H9 (cell line): ENCODE measurements around the gene NPAS2. TPM values are rescaled to one million over a fixed set of nuclear protein-coding genes. Genes with fewer than 3 reads are reported as not detected.

Experiments used
- DNase-seq: peaks from one replicate; pipeline ENCODE4 v3.0.0-alpha.2; 2017
- H2AFZ ChIP-seq: one replicate; pipeline ENCODE4 v1.6.1; 2013; ENCODE audit warnings: mild to moderate bottlenecking, low read length, control low read depth, moderate library complexity
- H2AK5ac ChIP-seq: 2 replicates; pipeline ENCODE4 v1.6.1; 2013; ENCODE audit warnings: low read length, control low read depth, mixed read lengths; ENCODE audit not compliant: insufficient read length
- H2BK120ac ChIP-seq: one replicate; pipeline ENCODE4 v1.6.1; 2013; ENCODE audit warnings: low read depth, mild to moderate bottlenecking, low read length, control low read depth, inconsistent platforms; ENCODE audit not compliant: poor library complexity, severe bottlenecking
- H2BK12ac ChIP-seq: 2 replicates; pipeline ENCODE4 v1.6.1; 2013; ENCODE audit warnings: low read length, control low read depth, mixed read lengths, low read depth; ENCODE audit not compliant: insufficient read length
- H2BK15ac ChIP-seq: 2 replicates; pipeline ENCODE4 v1.6.1; 2013; ENCODE audit warnings: low read depth, low read length, control low read depth
- H2BK20ac ChIP-seq: one replicate; pipeline ENCODE4 v1.6.1; 2013; ENCODE audit warnings: low read depth, mild to moderate bottlenecking, low read length, control low read depth, inconsistent platforms; ENCODE audit not compliant: poor library complexity, severe bottlenecking
- H2BK5ac ChIP-seq: 2 replicates; pipeline ENCODE4 v1.6.1; 2013; ENCODE audit warnings: low read length, control low read depth, mixed read lengths; ENCODE audit not compliant: insufficient read length
- H3K14ac ChIP-seq: 2 replicates; pipeline ENCODE4 v1.6.1; 2013; ENCODE audit warnings: low read length, control low read depth; ENCODE audit not compliant: insufficient read depth
- H3K18ac ChIP-seq: 2 replicates; pipeline ENCODE4 v1.6.1; 2013; ENCODE audit warnings: low read depth, mild to moderate bottlenecking, mixed read lengths, low read length, control low read depth; ENCODE audit not compliant: insufficient read length
- H3K23ac ChIP-seq: 2 replicates; pipeline ENCODE4 v1.6.1; 2013; ENCODE audit warnings: low read length, control low read depth, mixed read lengths, low read depth; ENCODE audit not compliant: insufficient read length
- H3K23me2 ChIP-seq: 2 replicates; pipeline ENCODE4 v1.6.1; 2013; ENCODE audit warnings: low read depth, mild to moderate bottlenecking, mixed read lengths, low read length, control low read depth; ENCODE audit not compliant: insufficient read length, poor library complexity, severe bottlenecking
- H3K27ac ChIP-seq: 2 replicates; pipeline ENCODE4 v1.5.1; 2013; ENCODE audit warnings: low read length, control low read depth, mixed read lengths, low read depth; ENCODE audit not compliant: insufficient read length
- H3K27me3 ChIP-seq: 2 replicates; pipeline ENCODE4 v1.6.1; 2013; ENCODE audit warnings: low read length, control low read depth, inconsistent platforms; ENCODE audit not compliant: insufficient read depth
- H3K4ac ChIP-seq: 2 replicates; pipeline ENCODE4 v1.6.1; 2013; ENCODE audit warnings: low read depth, mild to moderate bottlenecking, control low read depth, inconsistent platforms, low read length, moderate library complexity
- H3K4me1 ChIP-seq: 2 replicates; pipeline ENCODE4 v1.6.1; 2013; ENCODE audit warnings: low read length, control low read depth, inconsistent platforms; ENCODE audit not compliant: insufficient read depth
- H3K4me2 ChIP-seq: 2 replicates; pipeline ENCODE4 v1.6.1; 2013; ENCODE audit warnings: low read length, control low read depth, mixed read lengths; ENCODE audit not compliant: insufficient read length, insufficient read depth
- H3K56ac ChIP-seq: 2 replicates; pipeline ENCODE4 v1.6.1; 2013; ENCODE audit warnings: low read depth, mild to moderate bottlenecking, mixed read lengths, low read length, control low read depth; ENCODE audit not compliant: insufficient read length
- H3K79me1 ChIP-seq: 2 replicates; pipeline ENCODE4 v1.6.1; 2013; ENCODE audit warnings: low read depth, mild to moderate bottlenecking, moderate library complexity, low read length, control low read depth, inconsistent platforms; ENCODE audit not compliant: insufficient read depth, poor library complexity, severe bottlenecking
- H3K79me2 ChIP-seq: 2 replicates; pipeline ENCODE4 v1.6.1; 2013; ENCODE audit warnings: low read length, control low read depth, inconsistent platforms; ENCODE audit not compliant: insufficient read depth
- H3K9ac ChIP-seq: 2 replicates; pipeline ENCODE4 v1.6.1; 2013; ENCODE audit warnings: low read length, control low read depth, mixed read lengths; ENCODE audit not compliant: insufficient read length; ENCODE audit errors: extremely low read depth
- H3K9me3 ChIP-seq: one replicate; pipeline ENCODE4 v1.6.1; 2013; ENCODE audit warnings: low read depth, low read length, inconsistent platforms; ENCODE audit not compliant: control insufficient read depth
- H3T11ph ChIP-seq: one replicate; pipeline ENCODE4 v1.6.1; 2013; ENCODE audit warnings: mild to moderate bottlenecking, low read length, control low read depth, inconsistent platforms
- H4K20me1 ChIP-seq: one replicate; pipeline ENCODE4 v1.6.1; 2013; ENCODE audit not compliant: control insufficient read depth, insufficient read length, insufficient read depth
- H4K5ac ChIP-seq: 2 replicates; pipeline ENCODE4 v1.6.1; 2013; ENCODE audit warnings: low read depth, mild to moderate bottlenecking, mixed read lengths, low read length, control low read depth; ENCODE audit not compliant: insufficient read length
- H4K8ac ChIP-seq: replicated peaks from 2 replicates; pipeline ENCODE4 v1.6.1; 2013; ENCODE audit warnings: low read length, control low read depth, mixed read lengths, low read depth; ENCODE audit not compliant: insufficient read length
- H4K91ac ChIP-seq: 2 replicates; pipeline ENCODE4 v1.6.1; 2013; ENCODE audit warnings: low read depth, mild to moderate bottlenecking, moderate library complexity, mixed read lengths, low read length, control low read depth; ENCODE audit not compliant: insufficient read length
- H3K27ac Mint-ChIP-seq, 3 experiments: 2 replicates in 2 of 3; 3 replicates in 1 of 3; pipeline ENCODE4 v1.8.0; 2020 to 2021; ENCODE audit warnings: mixed read lengths in 3 of 3, mild to moderate bottlenecking in 1 of 3, moderate library complexity in 1 of 3
- H3K27me3 Mint-ChIP-seq: 2 replicates; pipeline ENCODE4 v1.8.0; 2021; ENCODE audit warnings: low read depth, mild to moderate bottlenecking, moderate library complexity, mixed read lengths
- H3K36me3 Mint-ChIP-seq, 3 experiments: 2 replicates in 2 of 3; 3 replicates in 1 of 3; pipeline ENCODE4 v1.8.0; 2020 to 2021; ENCODE audit warnings: low read depth in 3 of 3, mixed read lengths in 3 of 3; ENCODE audit not compliant: insufficient read depth in 1 of 3
- H3K4me1 Mint-ChIP-seq, 2 experiments: 2 replicates each; pipeline ENCODE4 v1.8.0; 2020; ENCODE audit warnings: mixed read lengths in 2 of 2
- H3K4me3 Mint-ChIP-seq, 2 experiments: 2 replicates in 1 of 2; 3 replicates in 1 of 2; pipeline ENCODE4 v1.8.0; 2020 to 2021; ENCODE audit warnings: mild to moderate bottlenecking in 2 of 2, mixed read lengths in 2 of 2, moderate library complexity in 1 of 2
- H3K9me3 Mint-ChIP-seq, 2 experiments: 2 replicates in 1 of 2; 3 replicates in 1 of 2; pipeline ENCODE4 v1.8.0; 2020; ENCODE audit warnings: mild to moderate bottlenecking in 2 of 2, mixed read lengths in 2 of 2, moderate library complexity in 1 of 2
- WGBS: extraction: QIAGEN DNeasy Blood & Tissue Kit; methylation state at CpG from one replicate; pipeline ENCODE4 v1.1.7; 2013; ENCODE audit warnings: missing lambda C conversion rate, low lambda C conversion rate, mixed read lengths; ENCODE audit not compliant: insufficient read length; ENCODE audit errors: extremely low coverage; 5-methylcytosine and 5-hydroxymethylcytosine counted together
- total RNA-seq: library from RNA; stranded (reverse); gene quantifications from 2 replicates; pipeline ENCODE4 v1.2.1, GENCODE V29; 2021
- TF ChIP-seq, protein P1 (sequence below): fragments of 200-600 bp; sonication (generic); conservative IDR thresholded peaks from 3 replicates; pipeline ENCODE4 v1.8.0; 2021; ENCODE audit warnings: antibody characterized with exemption, mild to moderate bottlenecking

The NPAS2 gene
- total RNA-seq, 1 experiment from 2014 or later: 1.3 TPM

DNA sequence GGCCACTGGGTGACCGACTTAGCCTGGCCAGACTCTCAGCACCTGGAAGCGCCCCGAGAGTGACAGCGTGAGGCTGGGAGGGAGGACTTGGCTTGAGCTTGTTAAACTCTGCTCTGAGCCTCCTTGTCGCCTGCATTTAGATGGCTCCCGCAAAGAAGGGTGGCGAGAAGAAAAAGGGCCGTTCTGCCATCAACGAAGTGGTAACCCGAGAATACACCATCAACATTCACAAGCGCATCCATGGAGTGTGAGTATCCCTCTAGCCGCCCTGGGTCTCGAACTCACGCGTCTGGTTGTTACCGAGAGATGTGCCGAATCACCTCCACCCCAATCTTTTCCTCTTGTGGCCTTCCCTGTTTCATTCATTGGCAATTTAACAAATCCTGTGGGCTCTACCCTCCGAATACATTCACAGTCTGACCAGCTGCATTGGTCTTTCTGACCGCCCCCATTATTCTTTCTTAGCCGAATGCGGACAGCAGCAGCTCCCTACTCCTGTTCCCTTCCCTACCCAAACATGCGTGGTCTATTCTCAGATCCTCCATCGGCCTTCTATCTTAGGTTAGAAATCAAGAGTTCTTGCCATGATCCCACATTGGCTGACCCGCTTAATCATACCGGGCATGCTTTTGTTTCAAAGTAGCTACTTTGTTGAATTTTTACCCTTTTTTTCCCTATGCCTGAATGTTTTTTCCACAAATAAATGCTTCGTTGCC lies 182.8 kb downstream of the NPAS2 start:
- Histone ChIP-seq H2AK5ac (no peak overlapping the region), H2BK5ac (peak overlapping the region; percentile 7), H2AFZ (no peak overlapping the region), H3K79me1 (no peaks in the 10 kb centered on the region), H2BK12ac (no peak overlapping the region), H4K91ac (peak overlapping the region; percentile 3), H3K18ac (peak overlapping the region; percentile 89), H3K79me2 (peaks cover 15% of the 10 kb centered on the region; the same call in 1 of the 2 replicates), H3K27ac (no peak overlapping the region), H3K9ac (peak overlapping the region; percentile 96), H3K4ac (peak overlapping the region; percentile 3; the same call in 1 of the 2 replicates), H3K9me3 (no peaks in the 10 kb centered on the region), H2BK120ac (no peak overlapping the region), H3K23ac (no peak overlapping the region), H4K8ac (no peak overlapping the region), H3K4me1 (peaks cover 3% of the 10 kb centered on the region; the same call in 1 of the 2 replicates), H3K27me3 (no peaks in the 10 kb centered on the region), H4K20me1 (no peaks in the 10 kb centered on the region), H3K23me2 (peaks cover 8% of the 10 kb centered on the region), H3K4me2 (peak overlapping the region; percentile 83), H3K56ac (peak overlapping the region; percentile 70), H4K5ac (peak overlapping the region; percentile 14), H2BK15ac (no peak overlapping the region), H3T11ph (no peak overlapping the region), H2BK20ac (no peak overlapping the region), H3K14ac (peak overlapping the region; percentile 96)
- no CpG with 5 or more reads among the region's 26 CpGs for WGBS
- Mint-ChIP-seq H3K4me1 (peaks cover 29 to 40% of the 10 kb centered on the region in 2 experiments), H3K27ac (peak overlapping the region; percentile 95 to 99 (median 98)), H3K27me3 (peaks cover 11% of the 10 kb centered on the region), H3K36me3 (peaks cover 49 to 54% (median 53%) of the 10 kb centered on the region in 3 experiments), H3K9me3 (peaks cover 5% of the 10 kb centered on the region in 2 experiments; a peak in 4 of 5 replicates), H3K4me3 (peak overlapping the region; percentile 87 to 98)
- no peak for DNase-seq
- TF ChIP-seq, protein P1, sequence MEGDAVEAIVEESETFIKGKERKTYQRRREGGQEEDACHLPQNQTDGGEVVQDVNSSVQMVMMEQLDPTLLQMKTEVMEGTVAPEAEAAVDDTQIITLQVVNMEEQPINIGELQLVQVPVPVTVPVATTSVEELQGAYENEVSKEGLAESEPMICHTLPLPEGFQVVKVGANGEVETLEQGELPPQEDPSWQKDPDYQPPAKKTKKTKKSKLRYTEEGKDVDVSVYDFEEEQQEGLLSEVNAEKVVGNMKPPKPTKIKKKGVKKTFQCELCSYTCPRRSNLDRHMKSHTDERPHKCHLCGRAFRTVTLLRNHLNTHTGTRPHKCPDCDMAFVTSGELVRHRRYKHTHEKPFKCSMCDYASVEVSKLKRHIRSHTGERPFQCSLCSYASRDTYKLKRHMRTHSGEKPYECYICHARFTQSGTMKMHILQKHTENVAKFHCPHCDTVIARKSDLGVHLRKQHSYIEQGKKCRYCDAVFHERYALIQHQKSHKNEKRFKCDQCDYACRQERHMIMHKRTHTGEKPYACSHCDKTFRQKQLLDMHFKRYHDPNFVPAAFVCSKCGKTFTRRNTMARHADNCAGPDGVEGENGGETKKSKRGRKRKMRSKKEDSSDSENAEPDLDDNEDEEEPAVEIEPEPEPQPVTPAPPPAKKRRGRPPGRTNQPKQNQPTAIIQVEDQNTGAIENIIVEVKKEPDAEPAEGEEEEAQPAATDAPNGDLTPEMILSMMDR: no peak
